HG03039 (cell line): ENCODE results near the gene FAM236A.
"Not testable (repeated sequence)": the region's sequence is repeated elsewhere in the genome, so short reads cannot be mapped to it uniquely, and the experiment has no call there.

ENCODE experiments used
- ATAC-seq: cut with Tn5 transposase; IDR thresholded peaks from one replicate; pipeline ENCODE4 v1.9.1; 2021; ENCODE audit warnings: mild to moderate bottlenecking, moderate library complexity; ENCODE audit not compliant: unreplicated experiment

The FAM236A gene

GRCh38 chrX:72937906-72938305 lies at the start of gene FAM236A:
Gene FAM236A, plus strand, starts transcription at chrX:72938206. Its CDS starts 57 bp downstream, at chrX:72938263.
- not testable (repeated sequence) for ATAC-seq

DNA sequence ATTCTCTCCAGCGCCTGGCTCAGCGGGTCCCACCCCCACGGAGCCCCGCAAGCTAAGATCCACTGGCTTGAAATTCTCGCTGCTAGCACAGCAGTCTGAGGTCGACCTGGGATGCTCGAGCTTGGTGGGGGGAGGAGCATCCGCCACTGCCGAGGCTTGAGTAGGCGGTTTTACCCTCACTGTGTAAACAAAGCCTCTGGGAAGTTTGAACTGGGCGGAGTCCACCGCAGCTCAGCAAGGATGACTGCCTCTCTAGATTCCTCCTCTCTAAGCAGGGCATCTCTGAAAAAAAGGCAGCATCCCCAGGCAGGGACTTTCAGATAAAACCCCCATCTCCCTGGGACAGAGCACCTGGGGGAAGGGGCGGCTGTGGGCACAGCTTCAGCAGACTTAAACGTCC lies 48.3 kb upstream of the FAM236A start:
- ATAC-seq: not testable (repeated sequence)

- not testable (repeated sequence) for ATAC-seq
Observed at GRCh38 chrX:72912315-72912714, 25.7 kb upstream of the FAM236A start, which contains the start of gene FAM236C. Gene FAM236C, plus strand, starts transcription at chrX:72912615. Its CDS starts 100 bp downstream, at chrX:72912715.

DNA sequence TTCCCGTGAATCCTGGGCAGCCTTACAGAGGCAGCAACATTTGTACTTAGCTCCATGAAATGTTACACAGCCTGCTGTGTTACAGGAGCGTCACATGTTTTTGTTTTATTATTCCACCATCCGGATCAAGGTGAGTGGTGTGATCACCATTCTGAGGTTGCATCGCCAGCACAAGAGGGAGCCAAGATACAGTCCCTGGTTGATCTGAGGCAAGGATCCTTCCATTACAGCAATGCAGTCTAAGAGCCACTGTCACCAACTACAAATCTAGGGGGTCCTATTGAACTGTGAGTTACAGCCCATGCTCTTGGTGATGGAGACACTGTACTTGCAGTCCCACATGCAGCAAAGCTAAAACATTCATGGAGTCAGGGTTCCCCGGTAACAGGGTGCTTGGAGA lies 21.9 kb upstream of the FAM236A start:
- ATAC-seq: not testable (repeated sequence)

GRCh38 chrX:72932283-72932682 lies 5.7 kb upstream of the FAM236A start:
- ATAC-seq: not testable (repeated sequence)

DNA sequence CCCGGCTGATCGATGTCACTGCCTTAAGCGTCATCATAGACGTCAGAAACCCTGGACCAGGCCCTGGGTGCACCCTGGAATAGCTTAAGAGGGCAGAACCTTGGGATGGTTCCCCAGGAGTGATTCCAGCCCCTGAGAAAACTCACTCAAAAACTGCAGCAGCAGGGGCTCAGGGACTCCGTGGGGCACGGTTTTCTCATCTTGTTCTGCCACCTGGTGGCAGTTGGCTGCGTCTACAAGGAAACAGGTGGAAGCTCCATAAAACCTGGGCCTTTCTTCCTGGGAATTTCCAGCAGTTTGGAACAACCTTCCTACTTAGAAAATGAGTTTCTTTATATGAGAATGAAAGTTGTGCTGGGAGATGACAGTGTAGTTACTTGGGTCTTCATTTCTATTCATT lies 1.6 kb upstream of the FAM236A start:
- not testable (repeated sequence) for ATAC-seq

GRCh38 chrX:72936882-72937455 lies 1.0 kb upstream of the FAM236A start:
- not testable (repeated sequence) for ATAC-seq

DNA sequence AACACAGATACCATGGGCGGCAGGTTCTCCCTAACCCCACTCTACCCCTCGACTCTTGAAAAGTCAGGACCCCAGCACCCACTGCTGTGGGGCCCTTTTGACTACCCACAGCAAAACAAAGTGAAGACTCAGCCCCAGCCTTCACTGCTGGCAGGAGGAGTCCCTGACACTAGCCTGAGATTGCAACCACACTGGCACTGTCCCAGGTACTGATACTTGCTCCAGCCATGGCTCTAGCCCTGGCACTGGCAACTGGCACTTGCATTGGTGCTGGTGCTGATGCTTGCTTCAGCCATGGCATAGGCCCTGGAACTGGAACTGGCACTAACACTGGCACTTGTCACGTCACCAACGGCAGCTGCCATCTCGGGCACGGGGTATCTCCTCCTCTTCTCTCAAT lies 4.3 kb downstream of the FAM236A start:
- not testable (repeated sequence) for ATAC-seq

DNA sequence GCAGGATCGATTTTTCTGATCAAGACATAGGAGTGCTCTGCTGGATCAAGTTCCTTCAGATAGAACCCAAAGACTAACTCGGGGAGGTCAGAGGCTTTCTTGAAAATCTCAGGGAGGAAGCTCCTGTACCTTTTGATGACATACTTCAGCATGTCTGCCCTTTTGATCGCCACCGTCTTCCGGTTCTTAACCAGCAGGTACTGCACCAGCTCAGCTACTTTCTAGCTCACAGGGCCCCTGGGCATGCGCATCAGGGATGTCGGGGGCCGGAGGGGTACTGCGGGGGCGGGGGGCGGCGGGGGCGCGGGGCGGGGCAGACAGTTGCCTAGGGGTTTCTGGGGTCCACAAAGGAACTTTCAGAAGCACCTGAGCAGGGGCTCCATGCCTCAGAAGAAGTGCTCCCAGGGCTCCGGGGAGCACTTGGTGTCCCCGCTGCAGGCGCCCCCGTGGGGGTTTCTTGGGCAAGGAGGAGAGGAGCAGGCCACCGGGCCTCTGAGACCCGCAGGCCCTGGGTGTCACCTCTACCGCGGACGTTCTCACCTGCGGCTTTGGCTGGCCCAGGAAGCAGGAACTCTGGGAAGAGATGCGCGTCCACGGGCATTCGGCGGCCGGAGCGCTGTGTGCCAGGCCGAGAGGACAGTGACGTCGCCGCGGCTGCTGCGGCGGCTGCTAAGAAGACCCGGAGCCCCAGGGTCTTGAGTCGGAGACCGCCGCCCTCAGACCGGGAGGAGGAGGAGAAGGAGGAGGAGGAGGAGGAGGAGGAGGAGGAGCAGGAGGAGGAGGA lies 5.2 kb downstream of the FAM236A start:
- ATAC-seq: not testable (repeated sequence)

- peak; percentile 72 for ATAC-seq
Observed at GRCh38 chrX:72943819-72944169, 5.8 kb downstream of the FAM236A start, which contains the start of gene DMRTC1. Gene DMRTC1, minus strand, starts transcription at chrX:72943837. Its CDS starts 68,143 bp downstream, at chrX:72875694.

GRCh38 chrX:72959971-72960370 lies 22.0 kb downstream of the FAM236A start:
- not testable (repeated sequence) for ATAC-seq

DNA sequence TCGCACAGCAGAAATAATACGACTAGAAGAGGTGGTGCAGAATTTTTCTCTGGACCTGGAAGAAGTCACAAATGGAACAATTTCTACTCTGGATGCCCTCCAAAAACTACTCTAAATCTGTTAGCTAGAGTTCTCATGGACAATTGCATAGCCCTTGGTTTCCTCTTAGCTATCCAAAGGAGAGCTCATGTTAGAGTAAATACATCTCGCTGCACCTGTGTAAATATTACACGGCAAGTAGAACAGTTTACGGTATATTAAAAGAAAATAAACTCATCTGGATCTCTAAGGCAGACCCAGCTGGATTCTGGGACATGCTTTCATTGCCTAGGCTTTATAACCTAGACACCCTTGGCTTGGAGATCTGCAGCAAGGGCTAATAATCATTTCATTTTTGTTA lies 33.9 kb downstream of the FAM236A start:
- not testable (repeated sequence) for ATAC-seq

DNA sequence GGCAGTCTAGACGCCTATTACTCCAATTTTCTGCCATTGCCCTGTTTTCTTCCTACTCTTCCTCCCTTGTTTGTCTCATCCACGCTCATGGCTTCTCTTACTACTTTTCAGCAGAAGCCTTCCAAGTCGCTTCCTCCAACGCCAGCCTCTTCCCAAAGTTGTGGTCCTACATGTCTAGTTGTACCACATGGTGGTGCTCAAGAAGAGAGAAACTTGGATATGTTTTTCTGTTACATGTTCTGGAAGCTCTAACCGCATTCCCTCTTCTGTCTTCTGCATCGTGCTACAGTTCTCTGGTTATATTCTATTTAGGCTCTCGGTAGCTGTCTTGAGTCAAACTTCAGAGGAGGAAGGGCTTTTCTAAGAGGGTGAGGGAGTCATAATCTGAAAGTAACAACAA lies 36.9 kb downstream of the FAM236A start:
- not testable (repeated sequence) for ATAC-seq

DNA sequence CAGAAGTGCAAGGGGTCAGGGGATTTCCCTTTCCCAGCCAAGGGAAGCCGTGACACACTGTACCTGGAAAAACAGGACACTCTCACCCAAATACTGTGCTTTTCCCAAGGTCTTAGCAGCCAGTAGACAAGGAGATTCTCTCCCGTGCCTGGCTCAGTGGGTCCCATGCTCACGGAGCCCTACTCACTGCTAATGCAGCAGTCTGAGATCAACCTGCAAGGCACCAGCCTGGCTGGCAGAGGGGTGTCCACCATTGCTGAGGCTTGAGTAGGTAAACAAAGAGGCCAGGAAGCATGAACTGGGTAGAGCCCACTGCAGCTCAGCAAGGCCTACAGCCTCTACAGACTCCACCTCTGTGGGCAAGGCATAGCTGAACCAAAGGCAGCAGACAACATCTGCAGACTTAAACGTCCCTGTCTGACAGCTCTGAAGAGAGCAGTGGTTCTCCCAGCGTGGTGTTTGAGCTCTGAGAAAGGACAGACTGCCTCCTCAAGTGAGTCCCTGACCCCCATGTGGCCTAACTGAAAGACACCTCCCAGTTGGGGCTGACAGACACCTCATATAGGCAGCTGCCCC lies 43.0 kb downstream of the FAM236A start:
- ATAC-seq: not testable (repeated sequence)
